HG02678 (cell line): ENCODE data around the gene HOXD10.

ENCODE experiments used
- ATAC-seq: cut with Tn5 transposase; IDR thresholded peaks from one replicate; pipeline ENCODE4 v1.9.1; 2021; ENCODE audit warnings: mild to moderate bottlenecking, moderate library complexity; ENCODE audit not compliant: unreplicated experiment

HOXD10 gene

DNA sequence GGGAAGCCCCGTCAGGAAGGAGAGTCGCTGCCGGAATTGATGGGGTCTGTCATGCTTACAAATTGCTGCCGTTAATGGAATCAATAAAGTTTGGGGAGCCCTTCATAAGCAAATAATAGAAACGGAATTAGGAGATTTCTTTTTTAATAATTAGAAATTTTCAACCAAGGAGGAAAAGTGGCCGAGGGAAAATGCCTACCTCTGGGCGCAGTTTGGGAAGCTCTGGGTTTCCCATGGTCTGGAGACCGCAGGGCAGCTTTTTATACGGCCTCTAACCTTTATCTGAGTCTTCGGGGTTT, 34.1 kb upstream of the HOXD10 start:
- ATAC-seq = no peak

DNA sequence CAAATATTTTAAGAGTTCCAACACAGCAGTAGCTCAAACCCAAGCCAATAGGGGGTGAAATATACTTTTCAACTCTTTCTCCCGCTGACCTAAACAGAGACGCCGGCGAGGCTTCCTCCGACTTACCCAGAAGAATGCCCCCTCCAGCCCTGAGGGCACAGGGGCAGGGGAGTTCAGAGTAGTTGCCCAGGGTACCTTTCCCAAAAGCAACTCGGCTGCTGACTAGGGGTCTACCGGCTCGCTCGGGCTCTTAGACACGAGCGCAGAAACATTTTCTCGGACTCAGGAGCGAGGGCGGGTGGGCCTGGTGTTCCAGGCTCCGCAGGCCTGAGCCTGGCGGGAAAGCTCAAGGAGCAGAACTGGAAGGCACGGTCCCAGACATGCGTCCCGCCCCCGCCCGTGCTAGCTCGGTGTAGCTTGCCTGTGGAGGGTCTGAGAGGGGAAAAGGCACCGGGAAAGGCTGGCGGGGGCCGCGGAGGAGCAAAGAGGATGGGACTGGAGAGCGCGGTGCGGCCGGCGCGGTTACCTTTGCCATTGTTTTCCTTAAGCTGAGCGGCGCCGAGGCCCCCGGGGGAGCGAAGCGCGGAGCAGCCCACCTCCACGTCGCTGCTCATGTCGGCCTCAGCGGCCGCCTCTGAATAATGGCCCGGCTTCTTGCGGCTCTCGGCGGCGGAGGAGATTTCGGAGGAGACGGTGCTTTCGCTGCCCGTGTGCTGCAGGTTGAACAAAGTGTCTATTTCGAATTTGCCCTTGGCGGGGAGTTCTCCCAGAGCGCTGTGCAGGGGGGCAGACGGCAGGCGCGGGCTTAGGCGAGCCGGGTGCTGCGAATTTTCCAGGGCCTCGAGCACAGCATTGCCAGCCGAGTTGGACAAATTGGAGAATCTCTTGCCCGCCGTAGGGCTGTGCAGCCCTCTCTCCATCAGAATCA, 33.5 kb upstream of the HOXD10 start:
- no peak for ATAC-seq

DNA sequence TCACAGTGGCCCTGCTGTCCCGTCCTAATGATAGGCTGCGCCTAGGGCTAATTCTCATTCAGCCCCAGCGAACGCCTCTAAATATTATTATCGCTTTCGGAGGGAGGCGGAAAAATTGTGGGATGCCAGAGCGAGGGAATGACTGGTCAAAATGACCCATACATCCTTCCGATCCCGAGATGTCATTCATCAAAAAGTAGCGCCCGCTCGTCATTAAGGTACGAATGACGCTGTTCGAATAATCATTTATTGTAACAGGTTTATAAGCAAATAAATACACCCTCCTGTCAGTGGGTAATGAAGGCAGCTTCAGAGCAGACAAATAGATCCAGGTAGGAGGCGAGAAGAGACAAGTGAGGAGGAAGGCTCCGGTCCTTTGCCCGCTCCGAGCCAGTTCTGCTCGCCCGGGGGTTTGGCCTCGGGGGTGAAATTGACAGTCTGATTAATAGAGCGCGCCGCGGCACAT, 32.7 kb upstream of the HOXD10 start, which contains the start of gene EVX2:
Gene EVX2 (minus strand): TSS at position 167 of the 466 bp plus-strand sequence. CDS start 186 bp downstream, outside the sequence.
- no peak for ATAC-seq

DNA sequence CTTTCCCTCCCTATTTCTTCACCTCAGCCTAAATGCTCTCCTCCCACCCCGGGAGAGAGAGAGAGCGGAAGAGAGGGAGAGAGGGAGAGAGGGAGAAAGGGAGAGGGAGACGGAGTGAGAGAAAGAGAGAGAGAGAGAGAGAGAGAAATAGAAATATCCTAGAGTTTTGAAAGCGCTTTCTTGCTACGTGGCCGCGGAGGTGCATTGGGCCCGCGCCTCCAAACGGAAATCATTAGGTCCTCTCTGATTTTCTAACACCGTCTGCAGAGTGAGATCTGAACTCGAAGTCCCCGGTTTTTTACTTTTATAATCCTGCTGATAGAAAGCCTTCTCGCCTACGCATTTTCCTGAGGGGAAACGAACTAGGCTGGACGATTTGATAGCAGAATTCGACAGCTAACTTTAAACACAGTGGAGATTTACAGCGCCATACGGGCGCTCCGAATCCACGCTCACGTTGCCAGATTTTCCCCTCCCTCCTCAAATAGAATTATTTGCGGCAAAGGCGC, 31.9 kb upstream of the HOXD10 start:
- no peak for ATAC-seq

DNA sequence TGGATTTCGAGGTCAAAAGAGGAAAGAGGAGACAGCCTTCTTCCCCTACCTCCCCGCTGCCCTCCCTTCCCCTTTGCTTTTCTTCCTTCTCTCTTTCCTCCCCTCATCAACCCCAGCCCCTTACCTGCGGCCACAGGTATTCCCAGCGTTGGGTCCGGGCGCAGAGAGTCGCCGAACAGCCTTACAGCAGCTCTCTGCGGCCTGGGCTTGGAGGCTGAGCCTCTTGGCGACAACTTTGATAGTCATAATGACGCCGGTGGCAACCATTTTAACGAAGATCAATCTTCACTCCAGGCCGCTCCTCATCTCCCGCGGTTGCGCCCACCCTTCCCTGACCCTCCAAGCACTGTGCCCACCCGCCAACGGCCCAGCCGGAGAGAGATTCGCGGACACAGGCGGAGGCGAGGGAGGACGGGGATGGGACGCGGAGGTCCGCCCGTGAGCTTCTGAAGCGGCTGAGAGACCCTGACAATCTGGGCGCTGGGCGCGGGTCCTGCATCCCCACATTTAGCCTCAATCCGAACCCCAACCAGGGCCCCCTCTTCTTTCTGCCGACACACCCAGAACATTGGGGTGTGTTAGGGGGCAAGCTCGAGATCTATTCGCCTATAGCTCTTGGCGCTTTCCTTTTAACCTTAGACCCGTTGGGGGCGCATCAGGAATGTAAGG, 31.3 kb upstream of the HOXD10 start:
- ATAC-seq = no peak

DNA sequence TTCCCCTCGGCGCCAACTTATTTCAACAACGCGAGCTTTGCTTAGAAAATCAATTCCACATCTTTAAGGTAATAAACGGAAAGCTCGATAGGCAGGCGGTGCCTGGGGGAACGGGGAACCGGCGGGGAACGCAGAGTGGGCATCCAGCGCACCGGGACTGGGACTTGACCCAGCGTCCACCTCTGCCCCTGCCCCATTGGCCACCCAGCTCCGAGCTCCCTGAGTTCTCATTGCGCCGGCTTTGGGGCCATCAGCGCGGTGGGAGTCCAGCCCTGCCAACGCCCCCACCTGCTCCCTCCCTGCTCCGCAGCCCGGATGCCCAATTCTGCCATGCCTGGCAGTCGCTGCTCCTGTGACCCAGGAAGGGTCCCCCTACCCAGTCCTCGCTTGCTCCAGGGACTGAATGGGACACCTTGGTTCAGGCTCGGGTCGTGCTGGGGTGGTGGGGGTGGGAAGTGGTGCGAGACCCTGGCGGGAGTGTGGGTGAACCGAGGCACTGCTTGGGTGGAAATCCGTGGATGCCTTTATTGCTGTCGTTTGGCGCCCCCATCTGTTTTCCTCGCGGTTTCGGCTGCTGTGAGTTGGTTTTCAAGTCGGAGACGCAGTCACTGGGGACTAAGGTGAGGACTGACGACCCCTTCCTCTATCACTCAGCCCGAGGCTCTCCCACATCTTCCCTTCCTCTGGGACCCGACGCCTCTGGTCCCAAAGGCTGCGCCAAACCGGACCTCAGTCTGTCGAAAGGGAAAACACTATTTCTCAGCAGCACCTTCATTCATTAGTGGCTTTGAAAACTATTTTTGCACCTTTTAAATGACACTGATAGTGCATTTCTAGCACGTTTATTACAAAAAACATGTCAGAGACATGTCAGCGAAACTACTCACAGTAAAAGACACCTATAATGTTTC, 30.5 kb upstream of the HOXD10 start:
- no peak for ATAC-seq

DNA sequence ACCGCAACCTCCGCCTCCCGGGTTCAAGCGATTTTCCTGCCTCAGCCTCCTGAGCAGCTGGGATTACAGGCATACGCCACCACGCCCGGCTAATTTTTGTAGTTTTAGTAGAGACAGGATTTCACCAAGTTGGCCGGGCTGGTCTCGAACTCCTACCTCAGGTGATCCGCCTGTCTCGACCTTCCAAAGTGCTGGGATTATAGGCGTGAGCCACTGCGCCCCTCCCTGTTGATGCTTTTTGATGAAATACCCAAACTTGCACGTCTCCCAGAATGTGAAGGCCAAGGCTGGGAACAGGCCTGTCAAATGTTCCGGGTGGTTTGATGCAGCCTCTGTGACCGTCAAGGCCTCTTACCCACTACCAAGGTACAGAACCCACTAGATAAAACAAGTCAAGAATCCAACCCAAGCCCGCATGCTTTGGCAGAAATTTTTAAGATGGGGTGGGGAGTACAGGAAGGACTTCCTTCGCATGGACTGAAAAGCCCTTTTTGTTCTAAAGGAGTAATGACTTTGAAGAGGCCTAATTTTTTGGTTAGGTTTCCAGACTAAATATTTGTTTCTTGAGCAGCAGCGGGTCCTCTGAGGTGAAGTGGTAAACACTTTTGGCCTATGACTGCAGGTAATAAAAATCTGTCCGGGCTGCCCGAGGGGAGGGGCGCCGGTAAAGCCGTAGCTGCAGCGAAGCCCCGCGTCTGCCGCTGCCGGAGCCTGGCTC, 29.1 kb upstream of the HOXD10 start:
- no peak for ATAC-seq

DNA sequence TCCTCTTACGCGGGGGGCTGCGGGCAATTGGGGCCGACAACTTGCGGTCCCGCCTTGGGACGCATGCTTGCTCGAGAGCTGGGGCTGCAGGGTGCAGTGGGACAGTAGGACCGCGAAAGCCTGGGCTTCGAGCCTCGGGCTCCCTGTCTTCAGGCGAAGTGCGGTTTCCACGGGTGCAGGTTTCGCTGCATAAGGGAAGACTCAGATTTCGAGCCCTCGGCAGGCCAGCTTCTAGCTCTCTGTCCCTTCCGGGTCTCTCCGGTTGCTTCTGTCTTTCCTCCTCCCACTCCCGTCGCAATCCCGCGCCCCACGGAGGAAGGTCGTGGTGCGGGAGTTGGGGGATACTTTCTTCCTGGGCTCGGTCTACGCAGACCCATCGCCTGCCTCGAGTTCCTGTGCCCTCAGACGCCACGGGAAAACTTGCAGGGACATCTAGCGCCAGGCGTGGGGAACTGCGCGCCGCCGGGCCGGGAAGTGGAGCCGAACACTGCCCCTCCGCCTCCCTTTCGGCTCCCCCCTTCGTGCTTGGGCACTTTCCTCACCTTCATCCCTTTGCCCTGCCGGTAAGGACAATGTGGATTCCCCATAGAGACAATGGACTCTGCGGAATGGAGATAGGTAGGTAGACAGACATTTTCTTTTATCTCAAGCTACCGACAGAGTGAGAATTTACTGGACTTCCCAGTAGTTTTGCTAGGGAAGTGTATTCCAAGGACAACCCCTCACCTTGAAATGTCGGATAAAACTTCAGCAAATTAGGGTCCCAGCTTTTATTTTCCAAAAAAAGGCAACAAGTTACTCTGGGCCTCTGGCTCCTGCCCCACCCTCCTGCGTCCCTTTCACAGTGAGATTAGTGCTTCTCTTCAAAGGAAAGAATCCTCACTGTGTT, 28.3 kb upstream of the HOXD10 start:
- ATAC-seq = no peak

DNA sequence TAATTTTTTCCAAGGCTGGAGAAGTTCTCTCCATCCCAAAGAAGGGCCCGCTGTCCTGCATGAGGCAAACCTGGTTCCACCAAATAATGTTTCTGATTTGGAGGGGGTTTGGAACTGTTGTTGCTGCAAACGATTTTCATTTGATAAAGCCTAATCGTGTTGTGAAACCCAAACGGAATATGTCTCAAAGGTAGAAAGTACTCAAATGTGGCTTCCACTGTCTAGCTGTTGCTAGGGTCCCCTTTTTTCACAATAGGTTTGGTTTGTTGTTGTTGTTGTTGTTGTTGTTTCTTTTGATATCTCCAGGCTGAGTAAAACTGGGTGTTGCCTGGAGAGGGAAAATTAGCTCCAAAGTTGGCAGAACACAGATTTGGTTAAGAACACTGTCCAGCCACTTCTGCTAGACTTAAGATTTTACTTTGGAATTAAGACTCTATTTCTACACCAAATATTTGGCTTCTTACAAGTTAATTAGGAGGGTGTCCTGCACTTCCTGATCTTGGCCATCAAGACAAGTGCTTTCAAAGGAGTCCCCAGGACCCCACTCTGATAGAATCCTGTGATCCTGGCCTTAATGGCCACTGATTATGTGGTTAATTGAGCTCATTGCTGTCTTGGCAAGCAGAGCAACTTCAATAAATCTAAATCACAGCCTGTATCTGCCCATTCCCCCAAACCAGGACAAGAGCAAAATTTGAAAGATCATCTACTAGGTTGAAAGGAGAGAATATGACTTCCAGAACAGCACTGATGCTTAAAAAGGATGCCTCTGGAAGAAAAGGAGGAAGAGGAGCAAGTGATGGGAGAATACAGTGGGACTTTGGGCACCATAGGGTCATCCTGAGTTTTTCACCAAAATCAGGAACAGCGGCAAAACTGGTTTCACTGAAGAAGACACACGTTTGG, 27.4 kb upstream of the HOXD10 start:
- no peak for ATAC-seq

DNA sequence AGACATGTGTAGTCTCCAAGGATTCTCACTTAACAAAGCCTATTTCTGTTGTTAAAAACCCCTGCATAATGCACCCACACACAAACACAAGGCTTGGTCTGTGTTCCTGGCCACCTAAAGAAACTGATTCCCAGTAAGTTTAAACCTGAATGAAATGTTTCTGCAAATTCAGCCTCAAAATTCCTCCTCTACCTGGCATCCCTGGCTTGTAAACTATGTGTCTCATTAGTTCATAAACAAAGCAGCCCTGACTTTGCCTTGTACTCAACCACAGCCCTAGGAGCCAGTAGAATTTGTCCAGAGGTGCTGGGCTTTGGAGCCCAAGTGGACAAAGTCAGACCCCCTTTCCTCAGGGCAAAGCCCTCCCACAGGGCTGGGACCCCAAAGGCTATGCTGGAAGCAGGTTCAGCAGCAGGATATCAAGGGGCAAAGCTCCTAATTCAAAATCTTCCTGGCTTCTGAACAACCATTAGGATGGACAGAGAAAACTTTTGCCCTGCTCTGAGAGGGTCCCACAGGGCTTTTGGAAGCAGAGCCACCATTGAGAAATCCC, 26.7 kb upstream of the HOXD10 start:
- ATAC-seq = no peak

DNA sequence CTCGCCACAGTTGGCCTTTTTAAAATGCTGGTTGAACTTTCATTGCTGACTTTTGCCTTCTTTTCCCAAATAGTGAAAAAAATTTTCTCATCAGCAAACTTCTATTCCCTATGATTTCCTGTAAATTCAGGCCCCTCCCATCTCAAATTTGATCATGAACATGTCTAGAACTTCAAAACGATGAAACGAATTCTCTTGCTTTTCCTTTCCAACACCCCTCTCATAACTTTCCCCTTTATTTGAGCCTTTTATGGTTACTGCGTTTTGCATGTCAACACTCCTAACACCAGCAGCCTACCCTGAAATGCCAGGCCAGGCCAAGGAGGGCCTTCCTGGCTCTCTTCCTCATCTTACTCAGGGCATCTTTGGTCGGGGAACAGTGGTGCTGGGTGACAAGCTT, 25.7 kb upstream of the HOXD10 start:
- no peak for ATAC-seq

DNA sequence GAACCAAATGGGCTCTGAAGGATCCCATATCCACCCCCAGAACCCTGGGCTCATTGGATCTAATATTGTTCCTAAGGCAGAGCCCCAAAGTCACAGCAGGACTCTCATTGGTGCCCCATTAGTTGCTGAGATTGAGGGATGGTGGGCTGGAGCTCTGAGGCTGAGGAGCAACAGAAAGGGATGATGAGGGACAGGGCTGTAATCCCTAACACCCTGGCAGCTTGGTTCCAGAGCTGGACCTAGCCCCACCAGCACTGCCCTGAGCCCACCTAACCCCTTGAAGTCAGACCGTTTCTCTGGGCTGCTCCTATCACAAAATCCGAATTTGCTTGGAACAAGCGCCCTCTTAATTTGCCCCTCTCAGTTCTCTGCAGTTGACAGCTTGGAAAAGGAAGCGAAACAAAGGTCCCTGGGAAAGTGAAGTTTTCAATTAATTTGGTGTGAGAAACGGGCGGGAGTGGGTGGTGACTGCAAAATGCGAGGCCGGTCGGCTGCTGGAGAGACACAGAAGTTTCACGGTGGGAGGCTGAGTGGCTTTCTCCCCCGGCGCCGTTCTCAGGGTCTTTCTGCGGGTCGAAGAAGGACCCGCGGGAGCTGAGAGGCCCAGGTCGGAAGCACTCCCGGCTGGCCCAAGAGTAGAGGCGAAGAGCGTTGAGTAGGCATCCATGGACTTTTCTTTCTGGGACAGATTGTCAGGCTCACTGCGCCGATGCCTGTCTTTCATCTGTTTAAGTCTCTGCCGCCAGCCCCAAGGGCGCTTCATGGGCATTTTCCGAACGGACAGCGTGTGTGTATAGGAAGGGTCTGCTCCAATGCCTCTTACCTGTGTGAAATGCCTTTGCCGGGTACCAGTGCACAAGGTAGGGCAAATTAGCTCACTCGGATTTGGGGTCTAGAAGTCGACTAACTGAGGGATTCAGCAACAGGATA, 25.0 kb upstream of the HOXD10 start:
- ATAC-seq = no peak

DNA sequence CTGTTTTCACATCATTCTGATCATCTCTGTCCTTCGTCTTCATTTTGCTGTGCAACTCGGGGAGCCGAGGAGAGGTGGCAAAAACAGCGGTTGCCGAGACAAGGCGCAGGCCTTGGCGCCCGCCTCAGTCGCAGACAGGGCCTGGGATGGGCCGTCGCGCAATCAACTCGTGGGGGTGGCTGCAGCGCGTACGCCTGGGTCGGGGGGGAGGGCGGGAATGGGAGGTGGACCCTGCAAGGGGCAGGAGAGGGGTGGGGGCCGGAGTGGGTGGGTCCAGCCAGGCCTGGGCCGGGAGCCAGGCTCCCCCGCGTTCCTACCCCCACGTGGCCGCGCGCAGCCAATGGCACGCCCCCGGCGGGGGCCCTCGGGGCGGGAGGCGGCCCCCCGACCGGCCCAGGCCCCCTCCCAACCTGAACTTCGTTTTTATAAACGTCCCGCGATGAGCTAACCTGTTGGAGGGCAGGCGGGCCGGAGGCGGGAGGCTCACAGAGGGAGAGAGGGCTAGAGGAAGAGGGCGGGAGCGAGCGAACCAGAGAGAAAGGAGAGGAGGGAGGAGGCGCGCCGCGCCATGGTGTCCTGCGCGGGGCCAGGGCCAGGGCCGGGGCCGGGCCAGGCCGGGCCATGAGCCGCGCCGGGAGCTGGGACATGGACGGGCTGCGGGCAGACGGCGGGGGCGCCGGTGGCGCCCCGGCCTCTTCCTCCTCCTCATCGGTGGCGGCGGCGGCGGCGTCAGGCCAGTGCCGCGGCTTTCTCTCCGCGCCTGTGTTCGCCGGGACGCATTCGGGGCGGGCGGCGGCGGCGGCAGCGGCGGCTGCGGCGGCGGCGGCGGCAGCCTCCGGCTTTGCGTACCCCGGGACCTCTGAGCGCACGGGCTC, 24.1 kb upstream of the HOXD10 start, which contains the start of gene HOXD13:
Gene HOXD13 (plus strand): TSS at position 452 of the 875 bp plus-strand sequence. CDS start 170 bp downstream, at position 622.
- no peak for ATAC-seq

DNA sequence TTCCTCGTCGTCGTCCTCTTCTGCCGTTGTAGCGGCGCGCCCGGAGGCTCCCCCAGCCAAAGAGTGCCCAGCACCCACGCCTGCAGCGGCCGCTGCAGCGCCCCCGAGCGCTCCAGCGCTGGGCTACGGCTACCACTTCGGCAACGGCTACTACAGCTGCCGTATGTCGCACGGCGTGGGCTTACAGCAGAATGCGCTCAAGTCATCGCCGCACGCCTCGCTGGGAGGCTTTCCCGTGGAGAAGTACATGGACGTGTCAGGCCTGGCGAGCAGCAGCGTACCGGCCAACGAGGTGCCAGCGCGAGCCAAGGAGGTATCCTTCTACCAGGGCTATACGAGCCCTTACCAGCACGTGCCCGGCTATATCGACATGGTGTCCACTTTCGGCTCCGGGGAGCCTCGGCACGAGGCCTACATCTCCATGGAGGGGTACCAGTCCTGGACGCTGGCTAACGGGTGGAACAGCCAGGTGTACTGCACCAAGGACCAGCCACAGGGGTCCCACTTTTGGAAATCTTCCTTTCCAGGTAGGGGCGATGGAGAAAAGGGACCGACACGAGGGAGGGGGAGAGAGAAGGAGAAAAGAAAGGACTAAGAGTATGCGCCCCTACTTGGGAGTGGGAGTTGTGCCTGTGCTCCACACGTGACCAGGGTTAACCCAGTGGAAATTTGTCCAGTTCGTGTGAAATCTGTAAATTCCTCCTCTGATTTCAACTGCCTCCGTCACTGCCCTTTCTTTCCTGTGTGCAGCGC, 23.3 kb upstream of the HOXD10 start:
- ATAC-seq = no peak

DNA sequence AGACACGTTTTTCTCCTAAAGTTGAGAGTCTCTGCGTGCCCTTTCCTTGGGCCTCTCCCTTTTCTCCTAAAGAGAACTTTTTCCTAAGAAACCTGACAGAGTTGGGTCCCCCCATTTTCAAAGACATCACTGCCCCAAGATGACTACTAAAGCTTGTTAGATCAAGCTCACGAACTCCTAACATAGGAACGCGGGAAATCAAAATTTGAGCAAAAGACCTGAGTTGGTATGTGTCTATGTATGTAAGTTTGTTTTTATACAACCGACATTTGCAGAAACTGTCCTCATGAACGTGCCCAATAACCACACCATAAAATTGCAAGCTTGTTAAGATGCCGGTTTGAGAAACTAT, 22.7 kb upstream of the HOXD10 start:
- no peak for ATAC-seq
